Karpas-422 (cell line): ENCODE measurements around the gene CRTAP. TPM values are rescaled to one million over a fixed set of nuclear protein-coding genes. Genes with fewer than 3 reads are reported as not detected.
A peak's percentile ranks its signal among the peaks of the same experiment; 100 is the strongest.
"Not testable (repeated sequence)": the region's sequence is repeated elsewhere in the genome, so short reads cannot be mapped to it uniquely, and the experiment has no call there.

Experiments
- DNase-seq: peaks from one replicate; pipeline ENCODE4 v3.0.0-alpha.2; 2015
- H2AFZ ChIP-seq: fragments of 200-600 bp; sonication (generic); 2 replicates; pipeline ENCODE4 v1.6.1; 2014; ENCODE audit warnings: antibody characterized with exemption, low read length, mixed read lengths
- H3K27ac ChIP-seq: fragments of 200-600 bp; sonication (generic); 2 replicates; pipeline ENCODE4 v1.5.1; 2014; ENCODE audit warnings: mild to moderate bottlenecking, low read length, moderate library complexity
- H3K27me3 ChIP-seq: fragments of 200-600 bp; sonication (generic); 2 replicates; pipeline ENCODE4 v1.6.1; 2014; ENCODE audit warnings: low read length, mixed read lengths
- H3K36me3 ChIP-seq: fragments of 200-600 bp; sonication (generic); 2 replicates; pipeline ENCODE4 v1.6.1; 2014; ENCODE audit warnings: low read length, mixed read lengths; ENCODE audit not compliant: insufficient read depth
- H3K4me1 ChIP-seq: fragments of 200-600 bp; sonication (generic); 2 replicates; pipeline ENCODE4 v1.6.1; 2014; ENCODE audit warnings: mild to moderate bottlenecking, low read length, mixed read lengths
- H3K4me2 ChIP-seq: fragments of 200-600 bp; sonication (generic); 2 replicates; pipeline ENCODE4 v1.6.1; 2014; ENCODE audit warnings: low read length, low read depth, mild to moderate bottlenecking; ENCODE audit not compliant: poor library complexity, severe bottlenecking
- H3K4me3 ChIP-seq: fragments of 200-600 bp; sonication (generic); 2 replicates; pipeline ENCODE4 v1.5.1; 2014; ENCODE audit warnings: mild to moderate bottlenecking, antibody characterized with exemption, low read length, mixed read lengths
- H3K79me2 ChIP-seq: fragments of 200-600 bp; sonication (generic); 2 replicates; pipeline ENCODE4 v1.6.1; 2014; ENCODE audit warnings: mild to moderate bottlenecking, low read length, mixed read lengths
- H3K9ac ChIP-seq: fragments of 200-600 bp; sonication (generic); 2 replicates; pipeline ENCODE4 v1.6.0; 2014; ENCODE audit warnings: low read length
- H3K9me2 ChIP-seq: fragments of 200-600 bp; sonication (generic), shearing (Covaris generic); replicated peaks from 2 replicates; pipeline ENCODE4 v1.6.0; 2014; ENCODE audit warnings: mild to moderate bottlenecking, low read length, moderate library complexity; ENCODE audit not compliant: insufficient read depth
- H3K9me3 ChIP-seq: fragments of 300-700, 200-600 bp; sonication (generic); 2 replicates; pipeline ENCODE4 v1.6.1; 2014; ENCODE audit warnings: low read length, mixed read lengths
- H4K20me1 ChIP-seq: fragments of 200-600 bp; sonication (generic); 2 replicates; pipeline ENCODE4 v1.6.1; 2014; ENCODE audit warnings: mild to moderate bottlenecking, antibody characterized with exemption, low read length, low read depth; ENCODE audit not compliant: insufficient read depth
- total RNA-seq: library from RNA; depleted of rRNA; stranded (reverse); fragments of >200 nt; shearing (Covaris generic); gene quantifications from 2 replicates; pipeline ENCODE4 v1.2.3, GENCODE V29; 2014; ENCODE audit warnings: low replicate concordance

Gene CRTAP
- total RNA-seq, 1 experiment from 2014 or later = 72.5 TPM

DNA sequence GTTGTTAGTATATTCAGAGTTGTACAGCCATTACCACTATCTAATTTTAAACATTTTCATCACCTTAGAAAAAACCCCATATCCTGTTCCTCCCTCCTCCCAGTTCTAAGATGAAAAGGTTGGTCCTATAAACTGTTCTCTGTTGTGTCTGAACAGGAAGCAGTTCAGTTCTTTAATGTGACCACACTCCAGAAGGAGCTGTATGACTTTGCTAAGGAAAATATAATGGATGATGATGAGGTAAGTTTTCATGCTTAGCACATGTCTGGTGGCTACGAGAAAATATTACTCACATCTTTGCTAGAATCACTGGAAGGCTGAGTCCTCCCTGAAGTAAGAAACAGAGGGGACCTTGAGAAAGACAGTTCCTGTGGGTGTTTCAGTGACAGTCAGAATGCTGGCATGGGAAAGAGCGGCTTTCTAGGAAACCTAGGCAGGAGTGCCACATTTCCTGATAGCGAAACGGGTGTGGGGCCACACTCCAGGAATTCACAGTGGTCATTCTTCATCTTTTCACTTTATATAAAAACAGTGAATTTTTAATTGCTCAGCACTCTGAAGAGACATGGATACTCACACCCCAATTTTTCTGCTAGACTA is 20.3 kb downstream of the CRTAP start:
- no peaks in the 10 kb centered on the region for H3K9me2 ChIP-seq
- H2AFZ ChIP-seq = no peak overlapping the region
- no peaks in the 10 kb centered on the region for H3K27me3 ChIP-seq
- H3K9ac ChIP-seq = no peak overlapping the region
- H3K4me2 ChIP-seq = no peak overlapping the region
- H3K4me1 ChIP-seq = peaks cover 3% of the 10 kb centered on the region
- 0 out of 2 replicates have a peak, but pooled peaks cover 3% of the 10 kb centered on the region for H3K79me2 ChIP-seq
- no peaks in the 10 kb centered on the region for H3K9me3 ChIP-seq
- no peak for DNase-seq
- H3K4me3 ChIP-seq = no peak overlapping the region
- no peaks in the 10 kb centered on the region for H4K20me1 ChIP-seq
- H3K36me3 ChIP-seq = peaks cover 20% of the 10 kb centered on the region
- no peak overlapping the region for H3K27ac ChIP-seq

DNA sequence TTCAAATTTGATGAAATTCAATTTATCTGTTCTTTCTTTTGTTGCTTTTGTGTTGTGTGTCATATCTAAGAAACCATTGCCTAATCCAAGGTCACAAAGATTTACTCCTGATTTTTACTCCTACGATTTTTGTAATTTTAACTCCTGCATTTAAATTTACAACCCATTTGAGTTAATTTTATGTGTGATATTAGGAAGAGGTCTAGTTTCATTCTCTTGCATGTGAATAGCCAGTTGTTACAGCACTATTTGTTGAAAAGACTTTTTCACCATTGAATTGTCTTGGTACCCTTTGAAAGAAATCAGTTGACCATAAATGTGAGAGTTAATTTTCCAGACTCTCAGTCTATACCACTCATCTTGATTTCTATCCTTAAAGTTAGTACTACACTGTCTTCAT is 23.9 kb downstream of the CRTAP start:
- no peak overlapping the region for H2AFZ ChIP-seq
- H3K9ac ChIP-seq = no peak overlapping the region
- no peaks in the 10 kb centered on the region for H4K20me1 ChIP-seq
- no peak overlapping the region for H3K4me3 ChIP-seq
- H3K27ac ChIP-seq = no peak overlapping the region
- no peaks in the 10 kb centered on the region for H3K9me3 ChIP-seq
- no peak for DNase-seq
- no peak overlapping the region for H3K4me2 ChIP-seq
- no peaks in the 10 kb centered on the region for H3K27me3 ChIP-seq
- H3K9me2 ChIP-seq = no peaks in the 10 kb centered on the region
- H3K79me2 ChIP-seq = no peaks in the 10 kb centered on the region
- H3K36me3 ChIP-seq = peaks cover 16% of the 10 kb centered on the region
- peaks cover 4% of the 10 kb centered on the region for H3K4me1 ChIP-seq

- H3K4me2 ChIP-seq = peak overlapping the region; percentile 26
Measured at GRCh38 chr3:33139006-33139623, 25.3 kb downstream of the CRTAP start.

GRCh38 chr3:33139996-33140395 is 26.2 kb downstream of the CRTAP start:
- no peak overlapping the region for H3K9ac ChIP-seq
- H4K20me1 ChIP-seq = no peaks in the 10 kb centered on the region
- no peak overlapping the region for H3K4me3 ChIP-seq
- H3K27ac ChIP-seq = no peak overlapping the region
- H2AFZ ChIP-seq = no peak overlapping the region
- no peaks in the 10 kb centered on the region for H3K9me2 ChIP-seq
- H3K36me3 ChIP-seq = peaks cover 5% of the 10 kb centered on the region
- no peaks in the 10 kb centered on the region for H3K9me3 ChIP-seq
- DNase-seq = no peak
- H3K4me2 ChIP-seq = no peak overlapping the region
- no peaks in the 10 kb centered on the region for H3K27me3 ChIP-seq
- H3K79me2 ChIP-seq = no peaks in the 10 kb centered on the region
- H3K4me1 ChIP-seq = peaks cover 4% of the 10 kb centered on the region

More at GRCh38 chr3:33139006-33139623, 25.3 kb downstream of the CRTAP start:
- H3K9ac ChIP-seq, H3K4me1 ChIP-seq, H3K79me2 ChIP-seq, H3K4me3 ChIP-seq, H3K27me3 ChIP-seq, H3K9me3 ChIP-seq, H4K20me1 ChIP-seq, H2AFZ ChIP-seq, H3K9me2 ChIP-seq, H3K27ac ChIP-seq, DNase-seq: not testable (repeated sequence)
- H3K36me3 ChIP-seq = peaks cover 12% of the 10 kb centered on the region

DNA sequence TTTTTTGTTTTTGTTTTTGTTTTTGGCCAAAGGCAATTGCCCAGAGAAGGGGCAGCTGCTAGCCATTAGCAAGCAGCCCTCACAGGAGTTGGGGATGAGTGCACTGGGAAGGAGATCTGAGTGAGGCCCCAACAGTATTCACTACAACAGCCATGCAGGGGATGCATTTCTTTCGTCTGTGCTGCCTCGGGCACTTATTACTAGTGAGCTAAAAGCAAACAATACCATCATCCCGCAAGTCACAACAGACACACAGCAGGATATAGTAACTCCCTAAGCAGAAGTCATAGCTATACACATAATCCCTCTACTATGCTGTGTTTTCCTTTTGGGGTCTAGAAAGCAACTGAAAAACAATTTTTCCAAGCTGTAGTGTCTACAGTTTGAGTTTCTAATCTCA is 27.2 kb downstream of the CRTAP start:
- no peaks in the 10 kb centered on the region for H3K9me2 ChIP-seq
- H3K9me3 ChIP-seq = no peaks in the 10 kb centered on the region
- no peak for DNase-seq
- H3K36me3 ChIP-seq = peaks cover 4% of the 10 kb centered on the region; the same call in 1 of the 2 replicates
- no peak overlapping the region for H3K4me3 ChIP-seq
- H3K79me2 ChIP-seq = no peaks in the 10 kb centered on the region
- no peak overlapping the region for H3K9ac ChIP-seq
- H3K27me3 ChIP-seq = no peaks in the 10 kb centered on the region
- no peak overlapping the region for H3K27ac ChIP-seq
- peaks cover 4% of the 10 kb centered on the region for H3K4me1 ChIP-seq
- H3K4me2 ChIP-seq = no peak overlapping the region
- no peaks in the 10 kb centered on the region for H4K20me1 ChIP-seq
- H2AFZ ChIP-seq = no peak overlapping the region

DNA sequence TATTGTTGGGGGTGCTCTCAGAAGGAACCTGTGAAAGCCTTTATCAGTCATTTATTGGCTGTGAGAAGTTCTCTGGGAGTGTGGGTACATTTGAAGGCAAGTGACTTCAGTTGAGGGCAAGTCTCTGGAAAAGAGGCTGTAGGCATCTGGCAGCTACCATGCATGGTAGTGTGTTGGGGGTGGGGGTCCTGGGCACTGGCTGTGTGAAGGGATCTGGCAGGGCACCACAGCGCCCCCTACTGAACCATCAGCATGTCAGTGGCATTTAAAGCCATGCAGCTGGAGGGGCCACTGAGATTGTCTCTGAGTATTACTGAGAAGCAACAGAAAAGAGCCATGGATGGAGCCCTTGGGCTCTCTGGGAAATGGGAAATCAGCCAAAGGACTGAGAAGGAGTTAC is 30.6 kb downstream of the CRTAP start:
- Histone ChIP-seq H3K9me3 (no peaks in the 10 kb centered on the region), H3K27ac (no peak overlapping the region), H4K20me1 (no peaks in the 10 kb centered on the region), H3K4me2 (no peak overlapping the region), H3K79me2 (no peaks in the 10 kb centered on the region), H3K9ac (no peak overlapping the region), H2AFZ (no peak overlapping the region), H3K4me3 (no peak overlapping the region), H3K4me1 (peaks cover 6% of the 10 kb centered on the region), H3K27me3 (no peaks in the 10 kb centered on the region), H3K9me2 (no peaks in the 10 kb centered on the region), H3K36me3 (no peaks in the 10 kb centered on the region)
- DNase-seq = peak; percentile 81

DNA sequence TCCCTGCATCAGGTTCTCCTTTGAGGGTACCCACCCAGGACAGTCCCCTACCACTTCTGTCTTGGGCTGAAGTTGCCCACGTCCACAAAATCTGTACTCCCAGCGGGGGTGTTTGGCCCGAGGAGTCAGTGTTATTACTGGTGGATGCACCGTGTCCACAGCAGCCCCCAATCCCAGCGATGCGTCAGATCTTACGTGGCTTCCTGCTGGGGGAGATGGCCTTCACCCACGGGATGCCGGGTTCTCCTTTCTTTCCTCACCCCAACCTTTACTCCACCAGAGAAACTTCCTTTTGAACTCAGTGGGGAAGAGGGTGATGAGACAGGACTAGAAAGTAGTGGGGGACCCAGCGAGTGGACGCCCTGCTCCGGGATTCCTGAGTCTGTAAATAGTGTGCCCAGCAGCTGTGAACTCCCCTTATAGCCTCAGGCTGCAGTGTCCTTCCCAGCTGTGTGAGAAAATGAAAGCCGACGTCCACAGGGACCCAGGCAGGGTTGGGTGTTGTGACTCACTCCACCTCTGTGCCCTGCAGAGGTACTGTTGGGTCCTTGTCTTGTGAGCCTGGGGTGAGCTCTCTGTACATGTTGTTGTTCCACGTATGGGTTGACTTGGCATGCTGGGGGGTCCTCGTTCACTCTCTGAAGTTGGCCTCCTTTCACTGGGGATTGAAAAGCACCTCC is 31.5 kb downstream of the CRTAP start:
- Histone ChIP-seq H3K4me3 (no peak overlapping the region), H3K27me3 (no peaks in the 10 kb centered on the region), H3K9ac (no peak overlapping the region)

GRCh38 chr3:33145901-33146580 is 32.2 kb downstream of the CRTAP start:
- peaks cover 9% of the 10 kb centered on the region for H3K4me1 ChIP-seq
- no peak overlapping the region for H3K4me3 ChIP-seq
- H3K36me3 ChIP-seq = no peaks in the 10 kb centered on the region
- H3K9me2 ChIP-seq = no peaks in the 10 kb centered on the region
- H3K4me2 ChIP-seq = no peak overlapping the region
- no peaks in the 10 kb centered on the region for H4K20me1 ChIP-seq
- DNase-seq = no peak
- H3K9me3 ChIP-seq = no peaks in the 10 kb centered on the region
- no peaks in the 10 kb centered on the region for H3K27me3 ChIP-seq
- no peaks in the 10 kb centered on the region for H3K79me2 ChIP-seq
- H2AFZ ChIP-seq = no peak overlapping the region
- no peak overlapping the region for H3K9ac ChIP-seq
- H3K27ac ChIP-seq = no peak overlapping the region

More for the DNA sequence above, 31.5 kb downstream of the CRTAP start:
- Histone ChIP-seq H2AFZ (no peak overlapping the region), H3K4me1 (peaks cover 9% of the 10 kb centered on the region), H3K36me3 (no peaks in the 10 kb centered on the region), H3K9me2 (no peaks in the 10 kb centered on the region), H3K9me3 (no peaks in the 10 kb centered on the region), H3K27ac (no peak overlapping the region), H4K20me1 (no peaks in the 10 kb centered on the region), H3K4me2 (no peak overlapping the region), H3K79me2 (no peaks in the 10 kb centered on the region)
- DNase-seq = no peak
